IgD-negative memory B cell (primary cell): ENCODE results near the gene KSR1. TPM values are rescaled to one million over a fixed set of nuclear protein-coding genes. Genes with fewer than 3 reads are reported as not detected.
"Not testable (repeated sequence)": the region's sequence is repeated elsewhere in the genome, so short reads cannot be mapped to it uniquely, and the experiment has no call there.

Experiments used
- H3K27ac Mint-ChIP-seq, 3 donors: one replicate each; pipeline ENCODE4 v1.8.0; 2020 to 2022; ENCODE audit warnings: mild to moderate bottlenecking in 3 of 3, mixed read lengths in 3 of 3, moderate library complexity in 1 of 3
- H3K27me3 Mint-ChIP-seq: one replicate; pipeline ENCODE4 v1.8.0; 2021; ENCODE audit warnings: mixed read lengths
- H3K36me3 Mint-ChIP-seq: one replicate; pipeline ENCODE4 v1.8.0; 2020; ENCODE audit warnings: mild to moderate bottlenecking, mixed read lengths
- H3K4me1 Mint-ChIP-seq, 3 donors: one replicate each; pipeline ENCODE4 v1.8.0; 2020 to 2022; ENCODE audit warnings: mixed read lengths in 3 of 3, mild to moderate bottlenecking in 1 of 3
- H3K4me3 Mint-ChIP-seq, 4 donors: one replicate each; pipeline ENCODE4 v1.8.0; 2020 to 2022; ENCODE audit warnings: mild to moderate bottlenecking in 4 of 4, mixed read lengths in 4 of 4, moderate library complexity in 3 of 4
- H3K9me3 Mint-ChIP-seq, 3 donors: one replicate each; pipeline ENCODE4 v1.8.0; 2020 to 2021; ENCODE audit warnings: mixed read lengths in 3 of 3, mild to moderate bottlenecking in 1 of 3
- polyA plus RNA-seq: library from polyadenylated mRNA; unstranded; fragments of 300-500 nt; fragmentation: Illumina TruSeq; gene quantifications from one replicate; pipeline ENCODE4 v1.2.3, GENCODE V29; 2021

Gene KSR1
- polyA plus RNA-seq, 1 donor from 2014 or later = 2.1 TPM

GRCh38 chr17:27621942-27622559 is 165.8 kb downstream of the KSR1 start:
- Mint-ChIP-seq H3K4me1 (peaks cover 0 to 1% (median 0%) of the 10 kb centered on the region in 3 donors), H3K9me3 (peaks cover 0 to 2% (median 0%) of the 10 kb centered on the region in 3 donors), H3K36me3 (peaks cover 7% of the 10 kb centered on the region), H3K4me3 (no peak overlapping the region), H3K27me3 (no peaks in the 10 kb centered on the region), H3K27ac (no peak overlapping the region)

- Mint-ChIP-seq H3K9me3 (peaks cover 0 to 2% (median 0%) of the 10 kb centered on the region in 3 donors), H3K27ac (no peak overlapping the region), H3K4me3 (no peak overlapping the region), H3K36me3 (peaks cover 7% of the 10 kb centered on the region), H3K27me3 (no peaks in the 10 kb centered on the region), H3K4me1 (peaks cover 0 to 1% (median 0%) of the 10 kb centered on the region in 3 donors)
Measured at GRCh38 chr17:27622986-27623385, 166.7 kb downstream of the KSR1 start.

- no peak overlapping the region for H3K27ac Mint-ChIP-seq
- H3K9me3 Mint-ChIP-seq = peaks cover 0 to 2% (median 0%) of the 10 kb centered on the region in 3 donors
- peaks cover 0 to 1% (median 0%) of the 10 kb centered on the region in 3 donors for H3K4me1 Mint-ChIP-seq
- H3K4me3 Mint-ChIP-seq = no peak overlapping the region
- peaks cover 7% of the 10 kb centered on the region for H3K36me3 Mint-ChIP-seq
- no peaks in the 10 kb centered on the region for H3K27me3 Mint-ChIP-seq
Measured at GRCh38 chr17:27623614-27624013, 167.4 kb downstream of the KSR1 start.

- Mint-ChIP-seq H3K27ac (no peak overlapping the region), H3K27me3 (no peaks in the 10 kb centered on the region), H3K36me3 (peaks cover 7% of the 10 kb centered on the region), H3K9me3 (peaks cover 0 to 2% (median 0%) of the 10 kb centered on the region in 3 donors), H3K4me1 (peaks cover 0 to 1% (median 0%) of the 10 kb centered on the region in 3 donors), H3K4me3 (no peak overlapping the region)
Measured at GRCh38 chr17:27624539-27624938, 168.3 kb downstream of the KSR1 start.

GRCh38 chr17:27625856-27626255 is 169.6 kb downstream of the KSR1 start:
- peaks cover 2 to 9% (median 2%) of the 10 kb centered on the region in 3 donors for H3K4me1 Mint-ChIP-seq
- H3K36me3 Mint-ChIP-seq = peaks cover 7% of the 10 kb centered on the region
- no peak overlapping the region for H3K4me3 Mint-ChIP-seq
- H3K27me3 Mint-ChIP-seq = no peaks in the 10 kb centered on the region
- no peak overlapping the region for H3K27ac Mint-ChIP-seq
- H3K9me3 Mint-ChIP-seq = peaks cover 0 to 2% (median 0%) of the 10 kb centered on the region in 3 donors

GRCh38 chr17:27627514-27627913 is 171.3 kb downstream of the KSR1 start:
- Mint-ChIP-seq H3K36me3 (peaks cover 7% of the 10 kb centered on the region), H3K4me1 (peaks cover 12 to 15% (median 12%) of the 10 kb centered on the region in 3 donors), H3K4me3 (peak overlapping the region in 1 of 4 donors; percentile 13), H3K27me3 (no peaks in the 10 kb centered on the region), H3K9me3 (peaks cover 0 to 2% (median 0%) of the 10 kb centered on the region in 3 donors), H3K27ac (peak overlapping the region in 1 of 3 donors; percentile 27)

GRCh38 chr17:27628376-27628775 is 172.1 kb downstream of the KSR1 start:
- H3K27me3 Mint-ChIP-seq = no peaks in the 10 kb centered on the region
- peak overlapping the region in 1 of 4 donors; percentile 46 for H3K4me3 Mint-ChIP-seq
- H3K9me3 Mint-ChIP-seq = peaks cover 0 to 2% (median 0%) of the 10 kb centered on the region in 3 donors
- H3K4me1 Mint-ChIP-seq = peaks cover 12 to 17% (median 14%) of the 10 kb centered on the region in 3 donors
- no peak overlapping the region for H3K27ac Mint-ChIP-seq
- peaks cover 4% of the 10 kb centered on the region for H3K36me3 Mint-ChIP-seq

GRCh38 chr17:27629260-27629659 is 173.0 kb downstream of the KSR1 start:
- H3K4me1 Mint-ChIP-seq = peaks cover 13 to 20% (median 15%) of the 10 kb centered on the region in 3 donors
- H3K4me3 Mint-ChIP-seq = peak overlapping the region in 1 of 4 donors; percentile 9
- not testable (repeated sequence) for H3K27ac Mint-ChIP-seq, H3K9me3 Mint-ChIP-seq, H3K36me3 Mint-ChIP-seq, H3K27me3 Mint-ChIP-seq

- Mint-ChIP-seq H3K4me3 (peak within 1 kb of the TSS; percentile 88 to 98 (median 95)), H3K9me3 (peaks cover 0 to 2% (median 0%) of the 10 kb centered on the region in 3 donors), H3K4me1 (peaks cover 28 to 33% (median 29%) of the 10 kb centered on the region in 3 donors), H3K27ac (peak within 1 kb of the TSS; percentile 75 to 93 (median 92)), H3K27me3 (no peaks in the 10 kb centered on the region), H3K36me3 (peaks cover 2% of the 10 kb centered on the region)
Measured at GRCh38 chr17:27630607-27631410, 174.6 kb downstream of the KSR1 start, which contains the start of gene LGALS9. Gene LGALS9 (plus strand): TSS chr17:27631188. CDS start chr17:27631266, 78 bp downstream.

GRCh38 chr17:27631411-27631760 is 175.1 kb downstream of the KSR1 start:
- H3K27ac Mint-ChIP-seq = peak overlapping the region; percentile 75 to 93 (median 92)
- H3K27me3 Mint-ChIP-seq = no peaks in the 10 kb centered on the region
- H3K4me1 Mint-ChIP-seq = peaks cover 28 to 37% (median 30%) of the 10 kb centered on the region in 3 donors
- H3K4me3 Mint-ChIP-seq = peak overlapping the region; percentile 88 to 98 (median 95)
- peaks cover under 1% of the 10 kb centered on the region for H3K36me3 Mint-ChIP-seq
- no peaks in the 10 kb centered on the region for H3K9me3 Mint-ChIP-seq

- Mint-ChIP-seq H3K36me3 (no peaks in the 10 kb centered on the region), H3K4me1 (peaks cover 28 to 37% (median 30%) of the 10 kb centered on the region in 3 donors), H3K4me3 (peak overlapping the region; percentile 88 to 98 (median 95)), H3K9me3 (no peaks in the 10 kb centered on the region), H3K27me3 (no peaks in the 10 kb centered on the region), H3K27ac (peak overlapping the region; percentile 75 to 93 (median 92))
Measured at GRCh38 chr17:27631897-27632725, 175.9 kb downstream of the KSR1 start.

GRCh38 chr17:27632766-27633165 is 176.5 kb downstream of the KSR1 start:
- H3K9me3 Mint-ChIP-seq, H3K36me3 Mint-ChIP-seq, H3K27me3 Mint-ChIP-seq: not testable (repeated sequence)
- Mint-ChIP-seq H3K4me3 (peak overlapping the region in 2 of 4 donors; percentile 44 to 81), H3K4me1 (peaks cover 28 to 37% (median 30%) of the 10 kb centered on the region in 3 donors), H3K27ac (peak overlapping the region in 2 of 3 donors; percentile 78 to 92)

- H3K4me1 Mint-ChIP-seq = peaks cover 28 to 37% (median 30%) of the 10 kb centered on the region in 3 donors
- no peaks in the 10 kb centered on the region for H3K27me3 Mint-ChIP-seq
- peak overlapping the region in 3 of 4 donors; percentile 21 to 44 (median 33) for H3K4me3 Mint-ChIP-seq
- no peaks in the 10 kb centered on the region for H3K9me3 Mint-ChIP-seq
- peak overlapping the region in 2 of 3 donors; percentile 96 to 98 for H3K27ac Mint-ChIP-seq
- H3K36me3 Mint-ChIP-seq = no peaks in the 10 kb centered on the region
Measured at GRCh38 chr17:27633312-27634025, 177.2 kb downstream of the KSR1 start.

GRCh38 chr17:27634026-27634335 is 177.7 kb downstream of the KSR1 start:
- Mint-ChIP-seq H3K27me3 (no peaks in the 10 kb centered on the region), H3K9me3 (no peaks in the 10 kb centered on the region), H3K4me3 (peak overlapping the region in 2 of 4 donors; percentile 33 to 87), H3K4me1 (peaks cover 28 to 37% (median 30%) of the 10 kb centered on the region in 3 donors), H3K27ac (peak overlapping the region; percentile 94 to 98 (median 96)), H3K36me3 (no peaks in the 10 kb centered on the region)
